Brain microvascular endothelial cell (primary cell): ENCODE data around the gene GIPC3.

Experiments
- DNase-seq: peaks from one replicate; pipeline ENCODE4 v3.0.0-alpha.2; 2020
- H3K27ac ChIP-seq: fragments of 250-450 bp; sonication (Bioruptor Pico); 2 replicates; pipeline ENCODE4 v1.5.1; 2020; ENCODE audit warnings: mild to moderate bottlenecking, moderate library complexity
- H3K27me3 ChIP-seq: fragments of 250-450 bp; sonication (Bioruptor Pico); replicated peaks from 2 replicates; pipeline ENCODE4 v1.5.1; 2020; ENCODE audit warnings: mild to moderate bottlenecking
- H3K36me3 ChIP-seq: fragments of 250-450 bp; sonication (Bioruptor Pico); replicated peaks from 2 replicates; pipeline ENCODE4 v1.5.1; 2020; ENCODE audit warnings: mild to moderate bottlenecking
- H3K4me3 ChIP-seq: 2 replicates; pipeline ENCODE4 v1.5.1; 2011; ENCODE audit warnings: low read depth, mild to moderate bottlenecking, control low read depth, low read length, moderate library complexity
- in situ Hi-C: cut with HindIII; loops from 2 replicates; pipeline ENCODE4 v1.10.0; 2017; ENCODE audit warnings: low sequenced_read_pairs, low pct_ligation_motif_present
- TF ChIP-seq, protein P1 (sequence below): IDR thresholded peaks from 2 replicates; pipeline ENCODE4 v1.5.1; 2011; ENCODE audit warnings: low read depth, mild to moderate bottlenecking, moderate library complexity, low read length, control low read depth, inconsistent platforms; ENCODE audit errors: missing control alignments

Gene GIPC3

GRCh38 chr19:3632739-3633558 is 47.7 kb downstream of the GIPC3 start:
- Histone ChIP-seq H3K27me3 (no peaks in the 10 kb centered on the region), H3K36me3 (peaks cover 20% of the 10 kb centered on the region), H3K4me3 (no peak overlapping the region), H3K27ac (no peak overlapping the region)
- TF ChIP-seq, protein P1, sequence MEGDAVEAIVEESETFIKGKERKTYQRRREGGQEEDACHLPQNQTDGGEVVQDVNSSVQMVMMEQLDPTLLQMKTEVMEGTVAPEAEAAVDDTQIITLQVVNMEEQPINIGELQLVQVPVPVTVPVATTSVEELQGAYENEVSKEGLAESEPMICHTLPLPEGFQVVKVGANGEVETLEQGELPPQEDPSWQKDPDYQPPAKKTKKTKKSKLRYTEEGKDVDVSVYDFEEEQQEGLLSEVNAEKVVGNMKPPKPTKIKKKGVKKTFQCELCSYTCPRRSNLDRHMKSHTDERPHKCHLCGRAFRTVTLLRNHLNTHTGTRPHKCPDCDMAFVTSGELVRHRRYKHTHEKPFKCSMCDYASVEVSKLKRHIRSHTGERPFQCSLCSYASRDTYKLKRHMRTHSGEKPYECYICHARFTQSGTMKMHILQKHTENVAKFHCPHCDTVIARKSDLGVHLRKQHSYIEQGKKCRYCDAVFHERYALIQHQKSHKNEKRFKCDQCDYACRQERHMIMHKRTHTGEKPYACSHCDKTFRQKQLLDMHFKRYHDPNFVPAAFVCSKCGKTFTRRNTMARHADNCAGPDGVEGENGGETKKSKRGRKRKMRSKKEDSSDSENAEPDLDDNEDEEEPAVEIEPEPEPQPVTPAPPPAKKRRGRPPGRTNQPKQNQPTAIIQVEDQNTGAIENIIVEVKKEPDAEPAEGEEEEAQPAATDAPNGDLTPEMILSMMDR, result no peak
- DNase-seq, result no peak
- in situ Hi-C loops, result no loop called here

- Histone ChIP-seq H3K36me3 (peaks cover 24% of the 10 kb centered on the region), H3K27me3 (no peaks in the 10 kb centered on the region), H3K4me3 (no peak overlapping the region), H3K27ac (no peak overlapping the region)
- no peak for DNase-seq
- in situ Hi-C loops, result no loop called here
- TF ChIP-seq, protein P1, result no peak
These were observed 48.3 kb downstream of the GIPC3 start for GRCh38 chr19:3633559-3633988.

GRCh38 chr19:3634496-3635045 is 49.3 kb downstream of the GIPC3 start:
- Histone ChIP-seq H3K27me3 (no peaks in the 10 kb centered on the region), H3K27ac (no peak overlapping the region), H3K4me3 (no peak overlapping the region), H3K36me3 (peaks cover 34% of the 10 kb centered on the region)
- in situ Hi-C loops, result no loop called here
- no peak for DNase-seq
- TF ChIP-seq, protein P1, result no peak

DNA sequence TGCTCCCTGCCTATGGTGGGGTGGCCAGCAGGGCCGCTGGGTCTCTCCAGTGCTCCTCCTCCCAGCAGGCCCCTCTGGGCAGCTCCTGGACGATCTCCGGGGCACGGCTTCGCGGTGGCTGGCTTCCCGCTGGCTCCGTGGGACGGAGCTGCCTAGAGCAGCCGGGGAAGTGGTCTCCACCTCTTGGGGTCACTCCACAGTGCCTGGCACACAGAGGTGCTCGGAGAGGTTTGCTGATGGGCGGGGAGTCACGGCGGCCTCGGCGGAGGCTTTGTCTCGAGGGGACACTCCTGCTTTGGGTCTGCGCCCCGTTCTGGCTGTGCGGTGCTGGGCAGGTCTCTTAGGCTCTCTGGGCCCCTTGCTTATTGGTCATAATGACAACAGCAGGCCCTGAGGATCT is 51.2 kb downstream of the GIPC3 start:
- H3K27me3 ChIP-seq, result no peaks in the 10 kb centered on the region
- no peak overlapping the region for H3K4me3 ChIP-seq
- in situ Hi-C loops, result no loop called here
- no peak for DNase-seq
- TF ChIP-seq, protein P1, result no peak
- H3K27ac ChIP-seq, result no peak overlapping the region
- H3K36me3 ChIP-seq, result peaks cover 41% of the 10 kb centered on the region

DNA sequence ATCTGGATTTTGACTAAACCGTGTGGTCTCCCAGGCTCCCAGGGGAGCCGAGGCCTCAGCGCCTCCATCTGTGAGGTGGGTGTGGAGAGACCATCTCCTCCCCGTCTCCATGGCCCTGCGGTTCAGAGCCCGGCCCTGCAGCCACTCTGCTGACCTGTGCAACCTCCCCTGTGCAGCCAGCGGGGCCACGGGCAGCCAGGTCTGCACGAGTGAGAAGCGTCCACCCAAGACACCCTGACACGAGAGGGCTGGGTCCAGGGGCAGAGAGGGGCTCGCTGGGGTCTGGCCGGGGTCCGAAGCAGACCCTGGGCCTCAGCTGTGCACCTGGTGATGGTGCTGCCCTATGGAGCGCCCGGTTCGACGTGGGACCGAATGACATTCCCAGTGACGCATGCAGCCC is 51.7 kb downstream of the GIPC3 start:
- in situ Hi-C loops, result no loop called here
- H3K27me3 ChIP-seq, result no peaks in the 10 kb centered on the region
- DNase-seq, result no peak
- no peak overlapping the region for H3K4me3 ChIP-seq
- TF ChIP-seq, protein P1, result no peak
- H3K36me3 ChIP-seq, result peaks cover 46% of the 10 kb centered on the region
- H3K27ac ChIP-seq, result no peak overlapping the region

- no peaks in the 10 kb centered on the region for H3K27me3 ChIP-seq
- H3K4me3 ChIP-seq, result no peak overlapping the region
- in situ Hi-C loops, result no loop called here
- TF ChIP-seq, protein P1, result no peak
- H3K36me3 ChIP-seq, result peaks cover 41% of the 10 kb centered on the region
- H3K27ac ChIP-seq, result no peak overlapping the region
- no peak for DNase-seq
These were observed 52.3 kb downstream of the GIPC3 start for GRCh38 chr19:3637621-3638020.
